ENCODE results near the gene OCRL.

GRCh38 chrX:129568349-129568748 is 28.3 kb downstream of the OCRL start:
- TF ChIP-seq NFE2L1 (CRISPR knock-in tag; IDR thresholded peaks at IDR 0.05; ENCODE audit: borderline replicate concordance) (no peak), GABPA (IDR thresholded peaks at IDR 0.05; ENCODE audit: low read depth, low read length) (no peak), GABPA (CRISPR knock-in tag; IDR thresholded peaks at IDR 0.05; ENCODE audit: low read depth) (no peak)

Data from HepG2 (cell line).